HG03045 (cell line): ENCODE data around the gene PAOX.
"Not testable (repeated sequence)": the region's sequence is repeated elsewhere in the genome, so short reads cannot be mapped to it uniquely, and the experiment has no call there.

Source experiments
- ATAC-seq: cut with Tn5 transposase; IDR thresholded peaks from one replicate; pipeline ENCODE4 v1.9.1; 2021; ENCODE audit warnings: mild to moderate bottlenecking, moderate library complexity; ENCODE audit not compliant: unreplicated experiment

The PAOX gene

GRCh38 chr10:133431888-133432613 lies 53.0 kb downstream of the PAOX start:
- not testable (repeated sequence) for ATAC-seq

GRCh38 chr10:133432789-133433188 lies 53.7 kb downstream of the PAOX start:
- not testable (repeated sequence) for ATAC-seq

DNA sequence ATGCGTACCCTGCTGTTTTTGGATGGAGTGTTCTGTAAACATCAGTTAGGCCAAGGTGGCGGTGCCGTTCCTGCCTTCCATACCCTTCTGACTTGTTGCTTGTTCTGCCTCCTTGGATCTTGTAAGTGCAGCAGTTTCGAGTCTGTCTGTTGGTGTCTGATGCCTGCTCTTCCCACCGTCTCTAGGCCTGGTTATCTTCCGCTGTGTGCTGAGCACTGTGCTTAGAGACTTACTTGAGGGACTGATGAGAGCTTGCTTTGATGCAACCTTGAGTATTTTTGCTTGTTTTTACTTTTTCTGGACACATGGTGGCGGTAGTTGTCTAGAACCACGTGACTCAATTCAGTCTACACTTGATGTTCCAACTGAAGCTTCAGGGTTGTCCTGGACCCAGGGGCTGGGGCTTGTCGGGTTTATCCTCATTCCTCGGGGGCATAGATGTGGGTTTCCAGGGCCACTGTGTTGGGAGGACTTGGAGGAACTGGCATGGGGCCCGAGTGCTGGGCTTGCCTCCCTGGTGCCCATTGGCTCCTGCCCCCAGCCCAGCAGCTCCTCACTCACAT lies 59.7 kb downstream of the PAOX start:
- ATAC-seq: no peak

DNA sequence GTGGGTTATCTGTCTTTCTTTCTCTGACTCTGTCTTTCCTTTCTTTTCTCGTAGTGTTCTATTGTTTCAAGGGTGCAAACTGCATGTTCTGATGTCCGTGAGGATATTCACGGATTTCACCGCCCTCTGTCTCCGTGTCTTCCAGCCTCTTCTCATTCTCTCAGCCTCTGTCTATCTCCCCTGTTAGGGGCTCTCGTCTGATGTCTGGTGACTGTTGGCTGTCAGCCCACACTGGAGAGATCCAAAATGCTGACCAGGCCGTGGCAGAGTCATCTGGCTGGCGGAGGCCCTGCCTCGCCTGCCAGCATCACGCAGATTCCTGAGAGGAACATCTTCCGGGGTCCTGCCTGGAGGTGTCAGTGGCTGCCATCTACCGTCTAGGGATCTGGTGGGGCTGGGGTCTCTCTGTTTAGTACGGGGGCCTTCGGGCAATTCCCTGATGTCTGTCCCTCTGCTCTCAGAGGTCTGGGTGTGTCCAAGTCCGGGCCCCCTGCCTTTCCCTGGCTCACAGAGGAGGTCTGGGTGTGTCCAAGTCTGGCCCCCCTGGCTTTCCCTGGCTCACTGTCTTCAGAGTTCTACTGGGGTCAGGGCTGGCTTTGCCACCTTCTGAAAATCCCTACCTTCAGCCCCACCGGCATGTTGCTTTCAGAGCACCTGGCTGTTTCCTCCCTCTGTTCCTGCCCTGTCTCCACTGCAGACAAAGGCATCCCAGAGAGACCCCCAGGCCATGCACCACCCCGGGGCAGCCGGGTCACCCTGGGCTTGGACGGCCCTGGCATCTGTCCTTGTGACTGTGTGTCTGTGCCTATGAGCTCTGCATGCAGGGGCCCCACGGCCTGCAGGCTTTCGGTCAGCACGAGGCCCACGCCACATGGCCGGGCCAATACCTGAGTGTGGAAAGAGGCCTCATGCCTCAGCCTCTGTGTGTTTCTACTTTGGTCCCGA lies 60.7 kb downstream of the PAOX start:
- no peak for ATAC-seq

DNA sequence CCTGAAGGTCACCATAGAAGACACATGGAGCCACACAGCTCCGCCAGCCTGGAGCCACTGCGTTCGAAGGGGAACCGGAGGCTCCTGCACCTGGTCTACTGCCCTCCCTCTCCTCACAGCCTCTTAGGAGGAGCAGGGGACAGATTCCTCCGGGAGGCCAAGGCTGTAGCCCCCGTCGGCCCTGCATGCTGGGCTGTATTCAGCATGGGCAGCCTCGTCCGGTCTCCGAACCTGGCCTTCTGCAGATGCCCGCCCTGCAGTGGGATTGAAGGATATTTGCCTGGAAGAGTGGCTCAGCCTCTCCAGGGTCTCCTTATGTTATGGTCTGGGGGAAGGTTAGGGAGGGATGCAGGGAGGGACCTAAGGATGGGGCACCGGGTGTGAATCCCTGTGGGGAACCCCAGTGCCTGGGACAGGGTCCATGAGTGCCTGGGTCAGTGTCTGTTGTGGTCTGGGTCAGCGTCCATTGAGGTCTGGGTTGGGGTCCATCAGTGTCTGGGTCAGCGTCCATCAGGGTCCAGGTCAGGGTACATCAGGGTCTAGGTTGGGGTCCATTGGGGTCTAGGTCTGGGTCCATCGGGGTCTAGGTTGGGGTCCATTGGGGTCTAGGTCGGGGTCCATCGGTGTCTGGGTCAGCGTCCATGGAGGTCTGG lies 61.7 kb downstream of the PAOX start:
- ATAC-seq: no peak
